ENCODE measurements around the gene EML4. TPM values are rescaled to one million over a fixed set of nuclear protein-coding genes. Genes with fewer than 3 reads are reported as not detected.

The EML4 gene
- total RNA-seq, 3 donors from 2014 or later: 47.9 to 88.3 (median 66.3) TPM

Other genes with a start within 250 kb of the EML4 start
- gene PKDCC, start 121.3 kb upstream of the EML4 start, total RNA-seq: 10 to 100 TPM; 79.3 to 88.8 (median 80.7) TPM
- gene COX7A2L, start 191.9 kb downstream of the EML4 start, total RNA-seq: 100 to 1,000 TPM in 2 of 3 donors, 10 to 100 TPM in 1; 87.0 to 113 (median 108) TPM